OCI-LY3 (cell line): ENCODE data around the gene ERN1.

Source experiments
- CTCF ChIP-seq: fragments of 200-600, 300-600 bp; sonication (generic); IDR thresholded peaks from 2 replicates; pipeline ENCODE4 v1.5.1; 2014; ENCODE audit warnings: antibody characterized with exemption, low read length, low read depth
- EZH2phosphoT487 ChIP-seq: fragments of 200-600 bp; shearing (Covaris generic); IDR thresholded peaks from 2 replicates; pipeline ENCODE4 v1.6.1; 2018; ENCODE audit warnings: antibody characterized with exemption, mixed run types, low read depth

GRCh38 chr17:64097196-64097936 is 32.6 kb downstream of the ERN1 start:
- TF ChIP-seq CTCF (no peak), EZH2phosphoT487 (no peak)
